Measurements from ENCODE around the gene RINT1.

DNA sequence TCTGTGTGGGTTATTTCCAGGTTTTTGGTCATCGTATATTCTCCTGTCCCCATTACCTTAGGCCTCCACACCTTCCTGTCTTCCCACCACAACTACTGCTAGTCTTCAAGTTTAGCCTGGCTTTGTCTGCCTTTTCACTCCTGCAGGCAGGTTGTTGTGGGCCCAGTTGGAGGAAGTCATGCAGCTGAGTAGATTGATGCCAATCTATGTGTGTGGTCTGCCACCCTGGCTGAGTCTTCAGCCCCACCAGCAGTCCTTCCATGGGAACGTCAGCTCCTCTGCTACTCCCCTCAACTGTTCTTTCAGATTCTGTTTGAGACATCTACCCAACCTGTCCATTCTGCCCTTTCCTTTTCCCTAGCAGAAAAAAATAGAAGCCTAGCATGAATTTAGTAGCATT is 6.3 kb downstream of the RINT1 start:
- TF ChIP-seq RARB (CRISPR knock-in tag; IDR thresholded peaks at IDR 0.05) (no peak), TOX (CRISPR knock-in tag; IDR thresholded peaks at IDR 0.05; ENCODE audit: borderline replicate concordance) (no peak)

Measured in SK-N-SH treated with all-trans-retinoic acid at 6 μM for 48 hours (cell line).